ENCODE data around the gene OXLD1. TPM values are rescaled to one million over a fixed set of nuclear protein-coding genes. Genes with fewer than 3 reads are reported as not detected.

Gene OXLD1
- total and polyA plus RNA-seq, 4 donors: 14.0 to 59.3 (median 22.4) TPM

DNA sequence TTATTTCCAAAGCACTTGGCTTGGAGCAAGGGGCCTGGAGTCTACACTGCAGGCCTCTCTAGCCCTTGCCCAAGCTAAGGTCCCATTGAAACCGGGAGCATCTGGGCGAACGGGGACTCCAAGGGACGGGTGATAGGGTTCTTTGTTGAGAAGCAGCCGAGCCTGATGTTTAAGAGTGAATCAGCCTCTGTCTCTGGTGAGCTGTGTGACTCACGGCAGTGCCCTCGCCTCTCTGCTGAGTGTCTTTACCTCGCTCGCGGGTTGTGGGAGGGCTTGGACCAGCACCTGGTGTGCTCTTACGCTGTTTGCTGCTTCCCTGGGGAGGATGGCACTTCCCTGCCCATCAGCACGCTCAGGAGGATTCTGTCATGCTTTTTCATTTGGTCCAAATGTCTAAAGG lies 18.7 kb upstream of the OXLD1 start:
- DNase-seq (no peak), ATAC-seq (ENCODE audit: low FRiP score) (no peak)
- intact Hi-C loops (cut with DNase I): no loop called here
- 80% methylated on average over 12 of the region's 12 CpGs for WGBS, 2 donors
- no peaks in the 10 kb centered on the region for H3K36me3 ChIP-seq (ENCODE audit: control insufficient read depth in 1 of 2, insufficient read depth in 2 of 2, low read length in 1 of 2)
- no peak overlapping the region for H3K27ac ChIP-seq (ENCODE audit: low read depth in 1 of 2, low read length in 2 of 2)
- H3K4me1 ChIP-seq (ENCODE audit: control insufficient read depth in 1 of 2, insufficient read depth in 2 of 2, low read length in 2 of 2): no peaks in the 10 kb centered on the region
- no peaks in the 10 kb centered on the region for H3K9me3 ChIP-seq (ENCODE audit: control insufficient read depth, low read length)
- H3K4me3 ChIP-seq (ENCODE audit: low read length in 2 of 2): peak overlapping the region in 1 of 2 donors; percentile 93
- H3K27me3 ChIP-seq (ENCODE audit: control insufficient read depth in 1 of 2, insufficient read depth in 2 of 2, low read length in 1 of 2): no peaks in the 10 kb centered on the region

DNA sequence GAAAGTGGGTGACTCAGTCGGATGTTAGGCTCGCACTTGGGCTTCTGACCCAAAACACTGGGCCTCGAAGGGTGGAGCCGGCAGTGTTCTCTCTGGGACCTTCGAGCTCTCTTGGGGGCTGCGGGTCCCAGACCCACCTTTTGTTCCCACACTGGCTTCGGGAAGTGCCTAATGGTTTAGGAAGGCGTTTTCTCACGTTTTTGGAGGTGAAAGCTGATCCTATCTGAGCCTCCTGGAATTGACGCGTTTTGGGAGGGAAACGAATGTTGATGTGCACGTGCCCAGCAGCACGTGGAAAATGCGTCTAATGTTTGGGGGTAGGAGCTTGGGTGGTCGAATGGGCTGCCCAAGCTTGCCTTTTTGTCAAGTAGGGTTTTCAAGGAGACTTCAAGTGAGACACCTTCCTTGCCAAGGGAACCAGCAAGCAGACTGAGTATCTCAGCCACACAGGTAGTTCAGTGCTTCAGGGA lies 18.1 kb upstream of the OXLD1 start:
- 4% methylated on average over 16 of the region's 16 CpGs for WGBS, 2 donors
- DNase-seq (peak in 1 of 2 donors; percentile 72), ATAC-seq (ENCODE audit: low FRiP score) (no peak)
- Histone ChIP-seq H3K9me3 (ENCODE audit: control insufficient read depth, low read length) (no peaks in the 10 kb centered on the region), H3K4me1 (ENCODE audit: control insufficient read depth in 1 of 2, insufficient read depth in 2 of 2, low read length in 2 of 2) (no peaks in the 10 kb centered on the region), H3K27me3 (ENCODE audit: control insufficient read depth in 1 of 2, insufficient read depth in 2 of 2, low read length in 1 of 2) (no peaks in the 10 kb centered on the region), H3K36me3 (ENCODE audit: control insufficient read depth in 1 of 2, insufficient read depth in 2 of 2, low read length in 1 of 2) (no peaks in the 10 kb centered on the region), H3K4me3 (ENCODE audit: low read length in 2 of 2) (peak overlapping the region; percentile 90 to 93), H3K27ac (ENCODE audit: low read depth in 1 of 2, low read length in 2 of 2) (no peak overlapping the region)
- intact Hi-C loops (cut with DNase I): no loop called here

DNA sequence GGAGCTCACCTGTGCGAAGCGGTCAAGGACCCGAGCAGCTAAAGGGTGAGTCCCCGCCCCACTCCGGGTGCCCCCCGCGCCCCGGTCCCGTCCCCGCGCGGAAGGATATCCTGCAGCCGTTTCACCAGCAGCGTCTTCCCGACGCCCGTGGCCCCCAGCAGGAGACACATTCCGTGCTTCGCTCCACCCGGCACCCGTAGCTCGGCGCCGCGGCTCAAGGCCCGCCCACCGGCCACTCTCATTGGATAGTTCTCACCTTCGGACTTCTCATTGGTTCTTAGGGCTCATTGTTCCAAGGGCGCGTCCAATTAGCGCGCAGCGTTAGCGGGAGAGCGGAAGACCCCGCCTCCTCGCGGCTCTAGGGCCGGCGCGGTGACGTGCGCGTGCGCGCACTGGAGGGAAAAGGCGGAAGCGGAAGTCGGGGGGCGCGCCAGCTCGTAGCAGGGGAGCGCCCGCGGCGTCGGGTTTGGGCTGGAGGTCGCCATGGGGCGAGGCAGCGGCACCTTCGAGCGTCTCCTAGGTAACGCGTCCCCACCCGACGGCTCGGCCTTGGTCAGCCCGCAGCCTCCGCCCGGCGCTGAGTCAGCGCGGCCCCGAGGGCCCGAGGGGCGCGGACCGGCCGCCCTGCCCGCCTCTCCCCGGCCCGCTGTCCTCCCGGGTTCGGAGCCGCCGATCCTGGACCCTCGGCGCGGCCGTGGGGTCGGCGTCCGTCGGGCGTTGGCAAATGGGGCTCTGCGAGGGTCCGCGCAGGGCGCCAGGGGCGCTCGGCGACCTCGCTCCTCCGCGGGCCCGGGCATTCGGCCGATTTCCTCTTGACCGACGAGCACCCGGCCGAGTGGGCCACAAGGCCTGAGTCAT lies 17.4 kb upstream of the OXLD1 start, which contains the start of the genes ARL16 and HGS:
Gene ARL16 (minus strand): TSS at position 214 of the 858 bp plus-strand sequence. CDS start 44 bp downstream, at position 170.
Gene HGS (plus strand): TSS at position 428 of the 858 bp plus-strand sequence. CDS start 56 bp downstream, at position 484.
- H3K36me3 ChIP-seq (ENCODE audit: control insufficient read depth in 1 of 2, insufficient read depth in 2 of 2, low read length in 1 of 2): no peaks in the 10 kb centered on the region
- intact Hi-C loops (cut with DNase I): no loop called here

DNA sequence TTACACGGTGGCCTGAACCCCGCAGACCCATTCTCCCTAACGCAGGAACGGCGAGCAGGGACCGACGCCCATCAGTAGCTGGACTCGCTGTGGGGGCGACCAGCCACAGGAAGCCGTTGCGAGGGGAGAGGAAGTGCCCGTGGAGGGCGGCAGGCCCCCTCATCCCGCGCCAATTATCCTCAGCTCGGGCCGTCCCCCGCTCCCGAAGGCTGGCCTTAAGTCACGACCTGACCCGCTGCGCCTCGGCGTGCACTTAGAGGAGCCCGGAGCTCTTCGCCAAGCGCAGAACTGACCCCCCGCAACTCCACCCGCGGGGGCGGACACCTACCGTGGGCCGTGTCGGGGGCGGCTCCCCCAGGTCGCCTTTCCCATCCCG lies 16.8 kb upstream of the OXLD1 start:
- Histone ChIP-seq H3K4me3 (ENCODE audit: low read length in 2 of 2) (peak overlapping the region; percentile 67 to 97), H3K27me3 (ENCODE audit: control insufficient read depth in 1 of 2, insufficient read depth in 2 of 2, low read length in 1 of 2) (no peaks in the 10 kb centered on the region), H3K27ac (ENCODE audit: low read depth in 1 of 2, low read length in 2 of 2) (peak overlapping the region in 1 of 2 donors; percentile 8), H3K4me1 (ENCODE audit: control insufficient read depth in 1 of 2, insufficient read depth in 2 of 2, low read length in 2 of 2) (no peaks in the 10 kb centered on the region), H3K9me3 (ENCODE audit: control insufficient read depth, low read length) (no peaks in the 10 kb centered on the region), H3K36me3 (ENCODE audit: control insufficient read depth in 1 of 2, insufficient read depth in 2 of 2, low read length in 1 of 2) (no peaks in the 10 kb centered on the region)
- 0 to 1% methylated on average over 37 of the region's 37 CpGs for WGBS, 2 donors
- DNase-seq: no peak
- intact Hi-C loops (cut with DNase I): no loop called here
- no peak for ATAC-seq (ENCODE audit: low FRiP score)

More for the DNA sequence above, 17.4 kb upstream of the OXLD1 start, which contains the start of the genes ARL16 and HGS:
- Histone ChIP-seq H3K9me3 (ENCODE audit: control insufficient read depth, low read length) (no peaks in the 10 kb centered on the region), H3K4me1 (ENCODE audit: control insufficient read depth in 1 of 2, insufficient read depth in 2 of 2, low read length in 2 of 2) (no peaks in the 10 kb centered on the region), H3K27me3 (ENCODE audit: control insufficient read depth in 1 of 2, insufficient read depth in 2 of 2, low read length in 1 of 2) (no peaks in the 10 kb centered on the region), H3K27ac (ENCODE audit: low read depth in 1 of 2, low read length in 2 of 2) (peak within 1 kb of the TSS in 1 of 2 donors; percentile 49), H3K4me3 (ENCODE audit: low read length in 2 of 2) (peak within 1 kb of the TSS; percentile 90 to 97)
- DNase-seq (peak; percentile 99 to 100), ATAC-seq (ENCODE audit: low FRiP score) (peak; percentile 98)
- 0 to 1% methylated on average over 105 to 112 of the region's 112 CpGs for WGBS, 2 donors

DNA sequence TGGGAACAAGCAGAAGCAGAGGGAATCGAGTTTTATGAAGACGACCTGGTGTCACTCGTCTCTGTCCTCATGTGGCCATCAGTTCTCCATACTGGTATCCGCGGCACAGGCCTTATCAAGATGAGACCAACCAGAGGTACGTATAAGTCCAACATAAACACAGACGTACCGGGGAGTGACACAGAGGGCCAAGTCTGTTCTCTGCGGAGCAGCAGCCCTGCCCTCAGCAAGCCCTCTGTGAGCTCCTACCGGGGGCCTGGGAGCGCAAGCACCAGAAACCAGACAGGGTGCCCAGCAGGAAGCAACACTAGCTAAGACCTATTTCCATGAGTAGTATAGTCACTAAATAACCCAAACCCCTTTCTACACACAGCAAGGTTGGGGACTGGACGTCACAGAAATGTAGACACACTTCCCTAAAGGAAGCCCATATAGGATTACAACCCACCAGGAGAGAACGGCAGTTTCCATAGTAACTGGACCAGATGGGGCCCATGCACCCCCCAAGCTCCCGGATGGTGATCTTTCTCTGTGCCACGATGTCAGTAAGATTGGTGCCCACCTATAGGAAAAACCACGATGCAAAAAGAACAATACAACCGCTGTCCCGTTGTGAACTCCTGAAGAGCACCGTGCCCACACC lies 16.3 kb upstream of the OXLD1 start:
- WGBS, 2 donors: 27 to 28% methylated on average over 19 of the region's 19 CpGs
- H3K4me3 ChIP-seq (ENCODE audit: low read length in 2 of 2): peak overlapping the region; percentile 67 to 97
- H3K4me1 ChIP-seq (ENCODE audit: control insufficient read depth in 1 of 2, insufficient read depth in 2 of 2, low read length in 2 of 2): no peaks in the 10 kb centered on the region
- H3K27ac ChIP-seq (ENCODE audit: low read depth in 1 of 2, low read length in 2 of 2): no peak overlapping the region
- H3K9me3 ChIP-seq (ENCODE audit: control insufficient read depth, low read length): no peaks in the 10 kb centered on the region
- no peak for DNase-seq
- intact Hi-C loops (cut with DNase I): no loop called here
- no peaks in the 10 kb centered on the region for H3K36me3 ChIP-seq (ENCODE audit: control insufficient read depth in 1 of 2, insufficient read depth in 2 of 2, low read length in 1 of 2)
- H3K27me3 ChIP-seq (ENCODE audit: control insufficient read depth in 1 of 2, insufficient read depth in 2 of 2, low read length in 1 of 2): no peaks in the 10 kb centered on the region
- ATAC-seq (ENCODE audit: low FRiP score): no peak

DNA sequence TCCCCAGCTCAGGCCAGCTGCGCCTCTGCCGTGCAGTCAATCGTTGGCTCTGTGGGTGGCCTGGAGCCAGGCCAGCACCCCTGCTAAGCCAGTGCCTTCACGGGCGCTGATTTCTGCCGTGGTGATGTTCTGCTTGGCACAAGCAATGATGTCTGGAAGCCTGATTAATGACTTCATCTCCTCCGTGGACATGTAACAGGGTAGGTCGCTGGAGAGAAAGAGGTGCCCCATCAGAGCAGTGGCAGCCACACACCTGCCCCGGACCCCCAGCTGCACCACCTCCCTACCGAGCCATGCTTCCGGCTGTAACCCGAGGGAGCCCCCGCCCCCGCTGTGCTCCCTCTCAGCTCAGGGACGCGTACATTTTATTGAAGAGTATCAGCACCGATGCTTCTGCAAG lies 15.3 kb upstream of the OXLD1 start:
- Histone ChIP-seq H3K4me3 (ENCODE audit: low read length in 2 of 2) (no peak overlapping the region), H3K27me3 (ENCODE audit: control insufficient read depth in 1 of 2, insufficient read depth in 2 of 2, low read length in 1 of 2) (no peaks in the 10 kb centered on the region), H3K27ac (ENCODE audit: low read depth in 1 of 2, low read length in 2 of 2) (no peak overlapping the region), H3K9me3 (ENCODE audit: control insufficient read depth, low read length) (no peaks in the 10 kb centered on the region), H3K36me3 (ENCODE audit: control insufficient read depth in 1 of 2, insufficient read depth in 2 of 2, low read length in 1 of 2) (no peaks in the 10 kb centered on the region), H3K4me1 (ENCODE audit: control insufficient read depth in 1 of 2, insufficient read depth in 2 of 2, low read length in 2 of 2) (no peaks in the 10 kb centered on the region)
- ATAC-seq (ENCODE audit: low FRiP score) (no peak), DNase-seq (no peak)
- WGBS, 2 donors: 64 to 71% methylated on average over 17 of the region's 17 CpGs
- intact Hi-C loops (cut with DNase I): no loop called here

DNA sequence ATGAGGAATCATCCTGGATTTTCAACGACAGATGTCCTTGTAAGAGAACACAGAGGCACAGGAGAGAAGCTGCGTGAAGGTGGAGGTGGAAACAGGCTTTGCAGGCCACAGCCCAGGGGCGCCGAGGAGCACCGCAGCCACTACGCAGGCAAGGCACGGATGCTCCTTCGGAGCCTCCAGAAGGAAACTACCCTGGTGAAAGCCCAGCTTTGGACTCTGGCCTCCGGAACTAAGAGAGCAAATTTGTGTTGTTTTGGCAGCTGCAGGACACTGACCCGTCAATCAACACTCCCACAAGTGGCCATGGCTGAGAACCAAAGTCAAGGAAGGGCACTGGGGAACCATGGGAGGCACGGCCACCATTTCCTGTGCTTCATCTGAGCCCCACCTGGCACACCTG lies 13.7 kb upstream of the OXLD1 start:
- H3K27me3 ChIP-seq (ENCODE audit: control insufficient read depth in 1 of 2, insufficient read depth in 2 of 2, low read length in 1 of 2): no peaks in the 10 kb centered on the region
- DNase-seq (no peak), ATAC-seq (ENCODE audit: low FRiP score) (no peak)
- 84 to 85% methylated on average over 11 of the region's 11 CpGs for WGBS, 2 donors
- H3K27ac ChIP-seq (ENCODE audit: low read depth in 1 of 2, low read length in 2 of 2): no peak overlapping the region
- intact Hi-C loops (cut with DNase I): no loop called here
- no peak overlapping the region for H3K4me3 ChIP-seq (ENCODE audit: low read length in 2 of 2)
- H3K9me3 ChIP-seq (ENCODE audit: control insufficient read depth, low read length): no peaks in the 10 kb centered on the region
- H3K36me3 ChIP-seq (ENCODE audit: control insufficient read depth in 1 of 2, insufficient read depth in 2 of 2, low read length in 1 of 2): no peaks in the 10 kb centered on the region
- H3K4me1 ChIP-seq (ENCODE audit: control insufficient read depth in 1 of 2, insufficient read depth in 2 of 2, low read length in 2 of 2): no peaks in the 10 kb centered on the region

DNA sequence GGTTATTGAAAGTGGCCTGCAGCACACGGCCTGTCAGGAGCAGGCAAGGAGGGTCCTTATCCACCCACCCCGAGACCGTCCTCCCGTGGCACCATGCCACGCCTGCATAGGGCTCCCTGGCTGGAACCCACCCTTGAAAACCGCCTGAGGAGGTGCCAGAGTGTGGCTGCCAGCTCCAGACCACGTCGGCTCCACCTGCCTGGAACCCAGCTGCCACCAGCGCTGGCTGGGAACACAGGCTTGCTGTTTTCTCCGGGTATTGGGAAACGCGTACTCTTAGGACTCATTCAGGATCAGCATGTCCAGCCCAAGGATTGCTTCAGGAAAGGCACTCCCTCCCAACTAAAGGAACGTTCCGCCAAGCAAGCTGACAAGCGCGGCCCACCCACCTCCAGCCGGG lies 10.5 kb upstream of the OXLD1 start:
- H3K9me3 ChIP-seq (ENCODE audit: control insufficient read depth, low read length): no peaks in the 10 kb centered on the region
- 73 to 86% methylated on average over 17 of the region's 17 CpGs for WGBS, 2 donors
- ATAC-seq (ENCODE audit: low FRiP score): no peak
- no peaks in the 10 kb centered on the region for H3K36me3 ChIP-seq (ENCODE audit: control insufficient read depth in 1 of 2, insufficient read depth in 2 of 2, low read length in 1 of 2)
- no peak overlapping the region for H3K27ac ChIP-seq (ENCODE audit: low read depth in 1 of 2, low read length in 2 of 2)
- no peak for DNase-seq
- H3K4me1 ChIP-seq (ENCODE audit: control insufficient read depth in 1 of 2, insufficient read depth in 2 of 2, low read length in 2 of 2): no peaks in the 10 kb centered on the region
- intact Hi-C loops (cut with DNase I): no loop called here
- H3K27me3 ChIP-seq (ENCODE audit: control insufficient read depth in 1 of 2, insufficient read depth in 2 of 2, low read length in 1 of 2): no peaks in the 10 kb centered on the region
- no peak overlapping the region for H3K4me3 ChIP-seq (ENCODE audit: low read length in 2 of 2)
